ENCODE results near the gene DNASE1.

DNASE1 gene

GRCh38 chr16:3701531-3701930, 47.0 kb downstream of the DNASE1 start:
- no peak for DNase-seq

- DNase-seq, result no peak
Observed at GRCh38 chr16:3702082-3702481, 47.6 kb downstream of the DNASE1 start.

GRCh38 chr16:3706253-3707012, 51.9 kb downstream of the DNASE1 start:
- no peak for DNase-seq
